ENCODE data around the gene KLHL22. TPM values are rescaled to one million over a fixed set of nuclear protein-coding genes. Genes with fewer than 3 reads are reported as not detected.
"Not testable (repeated sequence)": the region's sequence is repeated elsewhere in the genome, so short reads cannot be mapped to it uniquely, and the experiment has no call there.

Gene KLHL22
- total RNA-seq, 1 experiment from 2014 or later, result 14.8 TPM

GRCh38 chr22:20508815-20509271 is 13.2 kb upstream of the KLHL22 start:
- no peaks in the 10 kb centered on the region for H3K9me3 ChIP-seq (ENCODE audit: low read length)
- H3F3A ChIP-seq (ENCODE audit: low read length, unreplicated experiment), result peaks cover 6% of the 10 kb centered on the region
- H3K4me3 ChIP-seq (ENCODE audit: low read length), result peak overlapping the region; percentile 80
- H3K79me2 ChIP-seq (ENCODE audit: low read length), result peaks cover 65% of the 10 kb centered on the region
- BruUV-seq (replicated peaks), result TSS peak; percentile 78
- H3K27me3 ChIP-seq (ENCODE audit: low read length), result no peaks in the 10 kb centered on the region
- DNase-seq (no peak), ATAC-seq (no peak)
- TF ChIP-seq, protein P1, sequence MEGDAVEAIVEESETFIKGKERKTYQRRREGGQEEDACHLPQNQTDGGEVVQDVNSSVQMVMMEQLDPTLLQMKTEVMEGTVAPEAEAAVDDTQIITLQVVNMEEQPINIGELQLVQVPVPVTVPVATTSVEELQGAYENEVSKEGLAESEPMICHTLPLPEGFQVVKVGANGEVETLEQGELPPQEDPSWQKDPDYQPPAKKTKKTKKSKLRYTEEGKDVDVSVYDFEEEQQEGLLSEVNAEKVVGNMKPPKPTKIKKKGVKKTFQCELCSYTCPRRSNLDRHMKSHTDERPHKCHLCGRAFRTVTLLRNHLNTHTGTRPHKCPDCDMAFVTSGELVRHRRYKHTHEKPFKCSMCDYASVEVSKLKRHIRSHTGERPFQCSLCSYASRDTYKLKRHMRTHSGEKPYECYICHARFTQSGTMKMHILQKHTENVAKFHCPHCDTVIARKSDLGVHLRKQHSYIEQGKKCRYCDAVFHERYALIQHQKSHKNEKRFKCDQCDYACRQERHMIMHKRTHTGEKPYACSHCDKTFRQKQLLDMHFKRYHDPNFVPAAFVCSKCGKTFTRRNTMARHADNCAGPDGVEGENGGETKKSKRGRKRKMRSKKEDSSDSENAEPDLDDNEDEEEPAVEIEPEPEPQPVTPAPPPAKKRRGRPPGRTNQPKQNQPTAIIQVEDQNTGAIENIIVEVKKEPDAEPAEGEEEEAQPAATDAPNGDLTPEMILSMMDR (conservative IDR thresholded peaks at IDR 0.05; ENCODE audit: low read depth, low read length), result no peak
- TF ChIP-seq EZH2 (IDR thresholded peaks at IDR 0.05; ENCODE audit: low read length, unreplicated experiment) (no peak), EZH2phosphoT487 (IDR thresholded peaks at IDR 0.05; ENCODE audit: borderline replicate concordance, low read length) (no peak)
- H4K20me1 ChIP-seq (ENCODE audit: low read length), result peaks cover 30% of the 10 kb centered on the region
- CTCF ChIA-PET, result no interaction called here
- H3K9ac ChIP-seq (ENCODE audit: low read length), result peak overlapping the region; percentile 100
- H3K27ac ChIP-seq (ENCODE audit: low read length), result peak overlapping the region; percentile 100
- H2AFZ ChIP-seq (ENCODE audit: low read length), result no peak overlapping the region
- H3K9me2 ChIP-seq (replicated peaks; ENCODE audit: low read length), result no peaks in the 10 kb centered on the region
- POLR2A ChIA-PET (ENCODE audit: unreplicated experiment), result interaction anchor here (1.4 kb wide), 1 partner anchor 22 kb away, joined by 5 read pairs; no protein-coding TSS in a partner anchor
- H3K4me2 ChIP-seq (ENCODE audit: low read length), result peak overlapping the region; percentile 97
- peaks cover 5% of the 10 kb centered on the region for H3K36me3 ChIP-seq (ENCODE audit: low read depth, low read length)
- intact Hi-C loops (cut with micrococcal nuclease), result loop anchor here (5.0 kb wide), 1 partner anchor 58 kb away; no protein-coding TSS in a partner anchor
- H3K4me1 ChIP-seq (ENCODE audit: insufficient read depth, low read length), result peaks cover 45% of the 10 kb centered on the region

- peak overlapping the region; percentile 100 for H3K9ac ChIP-seq (ENCODE audit: low read length)
- POLR2A ChIA-PET (ENCODE audit: unreplicated experiment), result interaction anchor here (1.4 kb wide), 1 partner anchor 22 kb away, joined by 5 read pairs; no protein-coding TSS in a partner anchor
- intact Hi-C loops (cut with micrococcal nuclease), result loop anchor here (5.0 kb wide), 1 partner anchor 59 kb away; no protein-coding TSS in a partner anchor
- H3F3A ChIP-seq (ENCODE audit: low read length, unreplicated experiment); BruUV-seq (replicated peaks); H2AFZ ChIP-seq (ENCODE audit: low read length); DNase-seq; H3K9me3 ChIP-seq (ENCODE audit: low read length); H3K9me2 ChIP-seq (replicated peaks; ENCODE audit: low read length); H3K36me3 ChIP-seq (ENCODE audit: low read depth, low read length); ATAC-seq; CTCF ChIA-PET; H3K27me3 ChIP-seq (ENCODE audit: low read length): not testable (repeated sequence)
- peak overlapping the region; percentile 80 for H3K4me3 ChIP-seq (ENCODE audit: low read length)
- peaks cover 44% of the 10 kb centered on the region for H3K4me1 ChIP-seq (ENCODE audit: insufficient read depth, low read length)
- peaks cover 59% of the 10 kb centered on the region for H3K79me2 ChIP-seq (ENCODE audit: low read length)
- peak overlapping the region; percentile 97 for H3K4me2 ChIP-seq (ENCODE audit: low read length)
- peaks cover 25% of the 10 kb centered on the region for H4K20me1 ChIP-seq (ENCODE audit: low read length)
- peak overlapping the region; percentile 100 for H3K27ac ChIP-seq (ENCODE audit: low read length)
These were observed 12.6 kb upstream of the KLHL22 start for GRCh38 chr22:20508067-20508755.

GRCh38 chr22:20507253-20508066 is 11.9 kb upstream of the KLHL22 start, which contains the start of gene MED15:
Gene MED15 (plus strand): TSS chr22:20507610. CDS start chr22:20507679, 69 bp downstream.
- H3K9ac ChIP-seq (ENCODE audit: low read length), result peak within 1 kb of the TSS; percentile 100
- no peaks in the 10 kb centered on the region for H3K27me3 ChIP-seq (ENCODE audit: low read length)
- H3F3A ChIP-seq (ENCODE audit: low read length, unreplicated experiment), result peaks cover 6% of the 10 kb centered on the region
- ChIA-PET POLR2A (ENCODE audit: unreplicated experiment) (interaction anchor here (0.6 to 1.4 kb wide), 2 partner anchors 13 to 23 kb away, joined by 3 to 5 read pairs; no protein-coding TSS in a partner anchor), CTCF (no interaction called here)
- peak within 1 kb of the TSS; percentile 97 for H3K4me2 ChIP-seq (ENCODE audit: low read length)
- H3K27ac ChIP-seq (ENCODE audit: low read length), result peak within 1 kb of the TSS; percentile 100
- BruUV-seq (replicated peaks), result TSS peak; percentile 76
- DNase-seq (peak; percentile 83), ATAC-seq (peak; percentile 61)
- intact Hi-C loops (cut with micrococcal nuclease), result loop anchor here (5.0 kb wide), 1 partner anchor 60 kb away; no protein-coding TSS in a partner anchor
- H2AFZ ChIP-seq (ENCODE audit: low read length), result peak within 1 kb of the TSS; percentile 50
- peak within 1 kb of the TSS; percentile 80 for H3K4me3 ChIP-seq (ENCODE audit: low read length)
- H3K79me2 ChIP-seq (ENCODE audit: low read length), result peaks cover 52% of the 10 kb centered on the region
- no peaks in the 10 kb centered on the region for H3K9me2 ChIP-seq (replicated peaks; ENCODE audit: low read length)
- no peaks in the 10 kb centered on the region for H3K9me3 ChIP-seq (ENCODE audit: low read length)
- peaks cover 44% of the 10 kb centered on the region for H3K4me1 ChIP-seq (ENCODE audit: insufficient read depth, low read length)
- peaks cover 5% of the 10 kb centered on the region for H3K36me3 ChIP-seq (ENCODE audit: low read depth, low read length)
- TF ChIP-seq EZH2 (IDR thresholded peaks at IDR 0.05; ENCODE audit: low read length, unreplicated experiment), result no peak
- no peak for TF ChIP-seq EZH2phosphoT487 (IDR thresholded peaks at IDR 0.05; ENCODE audit: borderline replicate concordance, low read length)
- TF ChIP-seq, protein P1 (conservative IDR thresholded peaks at IDR 0.05; ENCODE audit: low read depth, low read length), result no peak
- peaks cover 25% of the 10 kb centered on the region for H4K20me1 ChIP-seq (ENCODE audit: low read length)

Data from PC-3 (cell line).